ENCODE measurements around the gene FNIP2. TPM values are rescaled to one million over a fixed set of nuclear protein-coding genes. Genes with fewer than 3 reads are reported as not detected.

Gene FNIP2
- total RNA-seq, 1 experiment from 2014 or later: 0.56 TPM

DNA sequence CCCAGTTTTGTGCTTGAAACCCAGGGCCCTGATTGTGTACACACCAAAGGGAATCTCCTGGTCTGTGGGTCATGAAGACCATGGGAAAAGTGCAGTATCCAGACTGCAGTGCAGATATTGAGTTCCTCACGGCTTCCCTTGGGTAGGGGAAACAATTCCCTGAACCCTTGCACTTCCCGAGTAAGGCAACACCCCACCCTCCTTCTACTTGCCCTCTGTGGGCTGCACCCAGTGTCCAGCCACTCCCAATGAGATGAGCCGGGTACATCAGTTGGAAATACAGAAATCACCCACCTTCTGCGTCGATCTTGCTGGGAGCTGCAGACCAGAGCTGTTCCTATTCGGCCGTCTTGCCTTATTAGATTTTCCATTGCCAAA lies 134.2 kb downstream of the FNIP2 start:
- DNase-seq: no peak
- H3K27ac ChIP-seq (ENCODE audit: low read length): no peak overlapping the region
- H4K20me1 ChIP-seq (ENCODE audit: insufficient read depth, low read depth, low read length): no peaks in the 10 kb centered on the region
- H3K27me3 ChIP-seq (ENCODE audit: low read length): no peaks in the 10 kb centered on the region
- H3K9me2 ChIP-seq (replicated peaks; ENCODE audit: insufficient read depth, low read length): no peaks in the 10 kb centered on the region
- no peaks in the 10 kb centered on the region for H3K4me1 ChIP-seq (ENCODE audit: low read length)
- H3K79me2 ChIP-seq (ENCODE audit: low read length): no peaks in the 10 kb centered on the region
- H3K36me3 ChIP-seq (ENCODE audit: insufficient read depth, low read length): no peaks in the 10 kb centered on the region
- no peak overlapping the region for H3K4me3 ChIP-seq (ENCODE audit: low read length)
- no peak overlapping the region for H3K9ac ChIP-seq (ENCODE audit: low read length)
- H2AFZ ChIP-seq (ENCODE audit: low read length): no peak overlapping the region
- no peaks in the 10 kb centered on the region for H3K9me3 ChIP-seq (ENCODE audit: low read length)
- H3K4me2 ChIP-seq (ENCODE audit: low read depth, low read length, poor library complexity, severe bottlenecking): no peak overlapping the region

GRCh38 chr4:158903472-158904043 lies 134.7 kb downstream of the FNIP2 start:
- Histone ChIP-seq H3K36me3 (ENCODE audit: insufficient read depth, low read length) (no peaks in the 10 kb centered on the region), H3K4me1 (ENCODE audit: low read length) (no peaks in the 10 kb centered on the region), H3K79me2 (ENCODE audit: low read length) (no peaks in the 10 kb centered on the region), H2AFZ (ENCODE audit: low read length) (no peak overlapping the region), H3K9me2 (replicated peaks; ENCODE audit: insufficient read depth, low read length) (no peaks in the 10 kb centered on the region), H3K27ac (ENCODE audit: low read length) (no peak overlapping the region), H4K20me1 (ENCODE audit: insufficient read depth, low read depth, low read length) (no peaks in the 10 kb centered on the region), H3K4me3 (ENCODE audit: low read length) (no peak overlapping the region), H3K9me3 (ENCODE audit: low read length) (no peaks in the 10 kb centered on the region), H3K9ac (ENCODE audit: low read length) (no peak overlapping the region), H3K4me2 (ENCODE audit: low read depth, low read length, poor library complexity, severe bottlenecking) (no peak overlapping the region), H3K27me3 (ENCODE audit: low read length) (no peaks in the 10 kb centered on the region)
- no peak for DNase-seq

- H3K4me3 ChIP-seq (ENCODE audit: low read length): no peak overlapping the region
- H3K9me3 ChIP-seq (ENCODE audit: low read length): no peaks in the 10 kb centered on the region
- DNase-seq: no peak
- H3K9me2 ChIP-seq (replicated peaks; ENCODE audit: insufficient read depth, low read length): no peaks in the 10 kb centered on the region
- no peaks in the 10 kb centered on the region for H3K4me1 ChIP-seq (ENCODE audit: low read length)
- H3K27me3 ChIP-seq (ENCODE audit: low read length): no peaks in the 10 kb centered on the region
- H4K20me1 ChIP-seq (ENCODE audit: insufficient read depth, low read depth, low read length): no peaks in the 10 kb centered on the region
- H2AFZ ChIP-seq (ENCODE audit: low read length): no peak overlapping the region
- no peak overlapping the region for H3K27ac ChIP-seq (ENCODE audit: low read length)
- no peaks in the 10 kb centered on the region for H3K79me2 ChIP-seq (ENCODE audit: low read length)
- H3K36me3 ChIP-seq (ENCODE audit: insufficient read depth, low read length): no peaks in the 10 kb centered on the region
- no peak overlapping the region for H3K4me2 ChIP-seq (ENCODE audit: low read depth, low read length, poor library complexity, severe bottlenecking)
- no peak overlapping the region for H3K9ac ChIP-seq (ENCODE audit: low read length)
These were observed 136.0 kb downstream of the FNIP2 start for GRCh38 chr4:158904815-158905214.

GRCh38 chr4:158906073-158906472 lies 137.2 kb downstream of the FNIP2 start:
- H3K4me3 ChIP-seq (ENCODE audit: low read length): no peak overlapping the region

GRCh38 chr4:158912390-158912789 lies 143.6 kb downstream of the FNIP2 start:
- Histone ChIP-seq H3K9me2 (replicated peaks; ENCODE audit: insufficient read depth, low read length) (no peaks in the 10 kb centered on the region), H3K4me1 (ENCODE audit: low read length) (no peaks in the 10 kb centered on the region), H3K36me3 (ENCODE audit: insufficient read depth, low read length) (no peaks in the 10 kb centered on the region), H3K4me2 (ENCODE audit: low read depth, low read length, poor library complexity, severe bottlenecking) (no peak overlapping the region), H2AFZ (ENCODE audit: low read length) (no peak overlapping the region), H3K27me3 (ENCODE audit: low read length) (no peaks in the 10 kb centered on the region), H4K20me1 (ENCODE audit: insufficient read depth, low read depth, low read length) (no peaks in the 10 kb centered on the region), H3K9me3 (ENCODE audit: low read length) (no peaks in the 10 kb centered on the region), H3K9ac (ENCODE audit: low read length) (no peak overlapping the region), H3K27ac (ENCODE audit: low read length) (no peak overlapping the region), H3K4me3 (ENCODE audit: low read length) (no peak overlapping the region), H3K79me2 (ENCODE audit: low read length) (no peaks in the 10 kb centered on the region)
- no peak for DNase-seq

More at GRCh38 chr4:158906073-158906472, 137.2 kb downstream of the FNIP2 start:
- Histone ChIP-seq H4K20me1 (ENCODE audit: insufficient read depth, low read depth, low read length) (no peaks in the 10 kb centered on the region), H3K79me2 (ENCODE audit: low read length) (no peaks in the 10 kb centered on the region), H3K9me3 (ENCODE audit: low read length) (no peaks in the 10 kb centered on the region), H3K4me2 (ENCODE audit: low read depth, low read length, poor library complexity, severe bottlenecking) (no peak overlapping the region), H3K9ac (ENCODE audit: low read length) (no peak overlapping the region), H3K9me2 (replicated peaks; ENCODE audit: insufficient read depth, low read length) (no peaks in the 10 kb centered on the region), H3K27ac (ENCODE audit: low read length) (no peak overlapping the region), H2AFZ (ENCODE audit: low read length) (no peak overlapping the region), H3K27me3 (ENCODE audit: low read length) (no peaks in the 10 kb centered on the region), H3K36me3 (ENCODE audit: insufficient read depth, low read length) (no peaks in the 10 kb centered on the region), H3K4me1 (ENCODE audit: low read length) (no peaks in the 10 kb centered on the region)
- no peak for DNase-seq

DNA sequence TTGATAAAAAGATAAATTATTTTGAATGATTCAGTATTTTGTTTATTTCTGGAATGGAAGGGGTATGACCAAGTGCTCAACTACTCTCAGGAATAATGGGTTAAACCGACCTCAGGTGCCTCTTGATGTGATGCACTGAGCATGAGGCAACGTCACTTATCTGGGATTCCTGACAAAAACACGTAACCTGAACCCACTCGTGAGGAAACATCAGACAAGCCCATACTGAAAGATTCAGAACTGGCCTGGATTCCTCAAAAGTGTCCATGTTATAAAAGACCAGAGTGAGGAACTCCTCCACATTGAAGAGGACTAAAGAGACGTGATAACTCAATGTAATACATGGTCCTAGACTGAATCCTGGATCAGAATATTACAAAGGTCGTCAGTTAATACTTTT lies 144.0 kb downstream of the FNIP2 start:
- no peak overlapping the region for H3K9ac ChIP-seq (ENCODE audit: low read length)
- no peak overlapping the region for H3K27ac ChIP-seq (ENCODE audit: low read length)
- no peak overlapping the region for H2AFZ ChIP-seq (ENCODE audit: low read length)
- H4K20me1 ChIP-seq (ENCODE audit: insufficient read depth, low read depth, low read length): no peaks in the 10 kb centered on the region
- no peaks in the 10 kb centered on the region for H3K9me2 ChIP-seq (replicated peaks; ENCODE audit: insufficient read depth, low read length)
- no peaks in the 10 kb centered on the region for H3K4me1 ChIP-seq (ENCODE audit: low read length)
- no peaks in the 10 kb centered on the region for H3K27me3 ChIP-seq (ENCODE audit: low read length)
- no peak overlapping the region for H3K4me3 ChIP-seq (ENCODE audit: low read length)
- no peaks in the 10 kb centered on the region for H3K79me2 ChIP-seq (ENCODE audit: low read length)
- H3K36me3 ChIP-seq (ENCODE audit: insufficient read depth, low read length): no peaks in the 10 kb centered on the region
- no peaks in the 10 kb centered on the region for H3K9me3 ChIP-seq (ENCODE audit: low read length)
- DNase-seq: no peak
- no peak overlapping the region for H3K4me2 ChIP-seq (ENCODE audit: low read depth, low read length, poor library complexity, severe bottlenecking)

DNA sequence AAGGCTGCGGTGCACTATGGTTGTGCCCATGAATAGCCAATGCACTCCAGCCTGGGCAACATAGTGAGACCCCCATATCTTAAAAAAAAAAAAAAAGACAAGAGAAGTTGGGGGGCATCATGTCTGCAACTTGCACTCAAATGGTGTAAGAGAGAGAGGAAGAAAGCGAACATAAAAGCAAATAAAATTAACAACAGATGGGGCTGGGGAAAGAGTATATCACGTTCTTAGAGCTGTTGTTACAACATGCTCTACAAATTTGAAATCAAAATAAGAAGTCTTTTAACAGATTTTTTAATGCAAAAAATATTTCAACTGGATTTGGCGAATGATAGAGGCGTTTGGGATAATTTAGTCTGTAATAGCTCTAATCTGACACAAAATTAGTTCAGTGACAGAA lies 144.9 kb downstream of the FNIP2 start:
- no peaks in the 10 kb centered on the region for H4K20me1 ChIP-seq (ENCODE audit: insufficient read depth, low read depth, low read length)
- no peak overlapping the region for H3K4me3 ChIP-seq (ENCODE audit: low read length)
- H3K9me2 ChIP-seq (replicated peaks; ENCODE audit: insufficient read depth, low read length): no peaks in the 10 kb centered on the region
- no peaks in the 10 kb centered on the region for H3K4me1 ChIP-seq (ENCODE audit: low read length)
- H3K36me3 ChIP-seq (ENCODE audit: insufficient read depth, low read length): no peaks in the 10 kb centered on the region
- H3K27me3 ChIP-seq (ENCODE audit: low read length): no peaks in the 10 kb centered on the region
- H3K79me2 ChIP-seq (ENCODE audit: low read length): no peaks in the 10 kb centered on the region
- H3K27ac ChIP-seq (ENCODE audit: low read length): no peak overlapping the region
- H3K9me3 ChIP-seq (ENCODE audit: low read length): no peaks in the 10 kb centered on the region
- H3K4me2 ChIP-seq (ENCODE audit: low read depth, low read length, poor library complexity, severe bottlenecking): no peak overlapping the region
- DNase-seq: no peak
- H3K9ac ChIP-seq (ENCODE audit: low read length): no peak overlapping the region
- no peak overlapping the region for H2AFZ ChIP-seq (ENCODE audit: low read length)

- Histone ChIP-seq H3K9me3 (ENCODE audit: low read length) (no peaks in the 10 kb centered on the region), H3K27ac (ENCODE audit: low read length) (no peak overlapping the region), H3K9ac (ENCODE audit: low read length) (no peak overlapping the region)
These were observed 145.4 kb downstream of the FNIP2 start for GRCh38 chr4:158914218-158914617.

More at GRCh38 chr4:158914218-158914617, 145.4 kb downstream of the FNIP2 start:
- no peak overlapping the region for H3K4me3 ChIP-seq (ENCODE audit: low read length)
- no peaks in the 10 kb centered on the region for H3K9me2 ChIP-seq (replicated peaks; ENCODE audit: insufficient read depth, low read length)
- H3K27me3 ChIP-seq (ENCODE audit: low read length): no peaks in the 10 kb centered on the region
- DNase-seq: no peak
- H4K20me1 ChIP-seq (ENCODE audit: insufficient read depth, low read depth, low read length): no peaks in the 10 kb centered on the region
- no peaks in the 10 kb centered on the region for H3K79me2 ChIP-seq (ENCODE audit: low read length)
- no peaks in the 10 kb centered on the region for H3K4me1 ChIP-seq (ENCODE audit: low read length)
- no peaks in the 10 kb centered on the region for H3K36me3 ChIP-seq (ENCODE audit: insufficient read depth, low read length)
- no peak overlapping the region for H3K4me2 ChIP-seq (ENCODE audit: low read depth, low read length, poor library complexity, severe bottlenecking)
- no peak overlapping the region for H2AFZ ChIP-seq (ENCODE audit: low read length)

Measured in Karpas-422 (cell line).